ENCODE results near the gene FAM131B.
"Not testable (repeated sequence)": the region's sequence is repeated elsewhere in the genome, so short reads cannot be mapped to it uniquely, and the experiment has no call there.

Gene FAM131B

DNA sequence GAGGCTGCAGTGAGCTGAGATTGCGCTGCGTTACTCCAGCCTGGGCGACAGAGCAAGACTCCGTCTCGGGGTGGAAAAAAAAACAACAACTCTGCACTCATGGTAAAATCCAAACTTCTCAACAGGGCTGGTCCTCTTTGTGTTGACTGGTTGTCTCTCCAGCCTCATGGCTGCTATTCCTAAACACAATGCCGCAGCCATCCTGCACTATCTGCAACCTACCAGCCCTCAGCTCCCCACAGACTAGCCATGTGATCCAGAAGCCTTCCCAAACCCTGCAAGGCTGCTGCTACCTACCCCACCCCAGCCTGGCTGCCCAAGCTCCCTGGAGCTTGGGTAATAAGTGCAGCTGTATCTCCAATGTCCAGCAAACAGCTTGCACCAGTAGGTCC is 30.4 kb upstream of the FAM131B start:
- Histone ChIP-seq H3K9me3 (ENCODE audit: control insufficient read depth, insufficient read depth, low read length) (no peaks in the 10 kb centered on the region), H3K36me3 (ENCODE audit: control insufficient read depth, insufficient read depth, low read length) (peaks cover 91% of the 10 kb centered on the region), H3K4me1 (ENCODE audit: control insufficient read depth, insufficient read depth, low read length) (no peaks in the 10 kb centered on the region), H3K9ac (ENCODE audit: low read depth, low read length) (no peak overlapping the region), H3K4me3 (ENCODE audit: low read depth, low read length) (no peak overlapping the region), H3K27me3 (ENCODE audit: control insufficient read depth, insufficient read depth, low read length) (no peaks in the 10 kb centered on the region)

DNA sequence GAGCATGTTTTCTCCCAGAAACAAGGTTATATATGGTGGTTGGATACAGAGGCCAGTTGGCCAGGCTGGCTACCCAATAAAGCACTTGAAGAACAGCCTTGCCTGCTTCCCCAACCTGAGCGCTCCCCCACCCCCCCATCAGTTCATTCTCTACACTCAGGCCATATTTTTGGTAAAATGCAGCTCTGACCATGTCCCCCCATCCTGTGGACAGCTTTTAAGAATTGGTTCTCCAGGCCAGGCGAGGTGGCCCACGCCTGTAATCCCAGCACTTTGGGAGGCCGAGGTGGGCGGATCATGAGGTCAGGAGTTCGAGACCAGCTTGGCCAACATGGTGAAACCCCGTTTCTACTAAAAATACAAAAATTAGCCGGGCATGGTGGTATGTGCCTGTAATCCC is 29.9 kb upstream of the FAM131B start:
- not testable (repeated sequence) for H3K4me1 ChIP-seq (ENCODE audit: control insufficient read depth, insufficient read depth, low read length); H3K4me3 ChIP-seq (ENCODE audit: low read depth, low read length); H3K9me3 ChIP-seq (ENCODE audit: control insufficient read depth, insufficient read depth, low read length); H3K9ac ChIP-seq (ENCODE audit: low read depth, low read length); H3K27me3 ChIP-seq (ENCODE audit: control insufficient read depth, insufficient read depth, low read length)
- H3K36me3 ChIP-seq (ENCODE audit: control insufficient read depth, insufficient read depth, low read length) = peaks cover 91% of the 10 kb centered on the region

DNA sequence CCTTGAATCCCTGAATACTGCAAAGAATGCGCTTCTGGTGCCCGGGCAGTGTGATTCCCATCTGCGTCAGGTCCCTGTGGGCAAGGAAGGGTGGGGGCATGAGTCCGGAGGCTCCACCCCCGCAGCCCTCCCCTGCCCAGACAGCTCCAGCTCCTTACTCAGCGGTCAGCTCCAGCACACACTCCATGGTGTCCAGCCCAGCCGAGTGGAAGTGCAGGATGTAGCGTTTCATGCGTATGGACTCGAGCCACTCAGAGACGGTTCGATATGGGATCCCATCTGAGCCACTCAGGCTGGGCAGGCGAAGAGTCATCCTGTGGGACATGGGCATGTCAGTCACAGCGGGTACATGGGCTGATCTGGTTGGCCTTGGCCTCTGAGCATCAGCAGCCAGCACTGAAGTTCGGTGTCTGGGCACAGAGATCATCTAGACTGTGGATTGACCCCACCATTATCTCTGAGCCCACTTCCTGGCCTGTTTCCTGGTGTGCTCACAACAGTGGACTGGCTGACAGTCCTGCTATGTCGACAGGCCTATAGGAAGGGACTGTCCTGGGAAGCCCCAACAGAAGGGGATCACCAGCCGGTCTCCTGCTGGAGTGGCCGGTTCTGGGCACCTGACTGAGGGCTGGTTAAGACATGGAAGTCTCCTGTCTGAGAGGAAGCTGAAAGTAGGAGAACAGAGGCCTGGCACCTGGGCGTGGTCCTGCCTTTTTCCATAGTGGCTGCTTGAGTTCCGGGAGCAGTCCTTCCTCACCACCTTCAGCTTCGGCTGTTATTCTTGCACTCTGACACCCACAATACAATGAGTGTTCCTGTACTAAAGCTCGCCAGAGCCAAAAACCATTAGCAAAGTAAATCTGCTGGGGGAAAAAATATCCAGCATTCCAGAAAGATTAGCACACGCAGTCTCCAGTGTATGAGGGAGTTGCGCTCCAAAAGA is 29.2 kb upstream of the FAM131B start:
- no peaks in the 10 kb centered on the region for H3K27me3 ChIP-seq (ENCODE audit: control insufficient read depth, insufficient read depth, low read length)
- H3K4me1 ChIP-seq (ENCODE audit: control insufficient read depth, insufficient read depth, low read length) = no peaks in the 10 kb centered on the region
- peaks cover 85% of the 10 kb centered on the region for H3K36me3 ChIP-seq (ENCODE audit: control insufficient read depth, insufficient read depth, low read length)
- no peak overlapping the region for H3K4me3 ChIP-seq (ENCODE audit: low read depth, low read length)
- no peaks in the 10 kb centered on the region for H3K9me3 ChIP-seq (ENCODE audit: control insufficient read depth, insufficient read depth, low read length)
- H3K9ac ChIP-seq (ENCODE audit: low read depth, low read length) = no peak overlapping the region

DNA sequence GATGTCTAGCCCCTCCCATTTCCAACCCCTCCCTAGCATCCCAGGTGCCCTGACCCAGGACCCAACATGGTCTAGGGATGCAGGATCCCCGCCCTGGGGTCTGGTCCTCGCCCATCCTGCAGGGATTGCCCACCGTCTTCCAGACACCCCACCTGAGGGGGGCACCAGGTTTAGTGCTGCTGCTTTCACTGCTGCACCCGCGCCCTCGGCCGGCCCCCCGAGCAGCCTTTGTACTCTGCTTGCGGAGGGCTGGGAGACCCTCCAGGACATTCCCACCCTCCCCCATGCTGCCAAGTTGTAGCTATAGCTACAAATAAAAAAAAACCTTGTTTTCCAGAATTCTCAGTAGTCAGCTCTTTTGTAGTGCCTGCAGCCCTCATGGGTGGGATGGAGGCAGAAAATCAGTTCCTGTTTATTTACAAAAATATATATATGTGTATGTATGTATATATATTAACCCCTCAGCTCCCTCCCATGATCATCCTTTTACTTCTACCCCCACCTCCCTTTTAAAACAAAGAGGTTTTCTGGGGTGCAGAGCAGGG is 28.3 kb upstream of the FAM131B start:
- no peaks in the 10 kb centered on the region for H3K4me1 ChIP-seq (ENCODE audit: control insufficient read depth, insufficient read depth, low read length)
- H3K9me3 ChIP-seq (ENCODE audit: control insufficient read depth, insufficient read depth, low read length) = no peaks in the 10 kb centered on the region
- peaks cover 82% of the 10 kb centered on the region for H3K36me3 ChIP-seq (ENCODE audit: control insufficient read depth, insufficient read depth, low read length)
- no peaks in the 10 kb centered on the region for H3K27me3 ChIP-seq (ENCODE audit: control insufficient read depth, insufficient read depth, low read length)
- no peak overlapping the region for H3K9ac ChIP-seq (ENCODE audit: low read depth, low read length)
- no peak overlapping the region for H3K4me3 ChIP-seq (ENCODE audit: low read depth, low read length)

DNA sequence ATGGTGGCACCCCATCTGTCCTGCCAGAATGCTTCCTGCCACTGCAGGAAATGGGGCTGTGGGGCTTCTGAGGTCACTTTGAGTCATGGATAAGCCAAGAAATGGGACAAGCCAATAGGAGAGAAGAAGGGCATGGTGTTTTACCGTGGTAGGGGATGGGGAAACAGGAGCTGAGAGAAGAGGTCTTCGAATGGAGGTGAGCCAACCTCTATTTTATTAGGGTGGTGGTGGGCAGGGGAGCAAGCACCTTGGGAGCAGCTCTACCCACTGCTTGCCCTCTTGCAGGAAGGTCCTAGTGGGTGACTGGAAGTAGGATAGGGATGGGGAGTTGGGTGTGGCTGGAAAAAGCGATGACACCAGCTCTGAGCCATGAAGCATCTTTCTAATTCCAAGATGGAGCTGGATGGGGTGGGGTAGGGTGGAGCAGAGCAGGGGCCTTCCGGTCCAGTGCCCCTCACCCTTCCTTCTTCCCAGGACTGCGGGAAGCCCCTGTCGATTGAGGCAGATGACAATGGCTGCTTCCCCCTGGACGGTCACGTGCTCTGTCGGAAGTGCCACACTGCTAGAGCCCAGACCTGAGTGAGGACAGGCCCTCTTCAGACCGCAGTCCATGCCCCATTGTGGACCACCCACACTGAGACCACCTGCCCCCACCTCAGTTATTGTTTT is 27.7 kb upstream of the FAM131B start:
- Histone ChIP-seq H3K4me3 (ENCODE audit: low read depth, low read length) (no peak overlapping the region), H3K27me3 (ENCODE audit: control insufficient read depth, insufficient read depth, low read length) (no peaks in the 10 kb centered on the region), H3K9me3 (ENCODE audit: control insufficient read depth, insufficient read depth, low read length) (no peaks in the 10 kb centered on the region), H3K4me1 (ENCODE audit: control insufficient read depth, insufficient read depth, low read length) (no peaks in the 10 kb centered on the region), H3K36me3 (ENCODE audit: control insufficient read depth, insufficient read depth, low read length) (peaks cover 79% of the 10 kb centered on the region), H3K9ac (ENCODE audit: low read depth, low read length) (no peak overlapping the region)

DNA sequence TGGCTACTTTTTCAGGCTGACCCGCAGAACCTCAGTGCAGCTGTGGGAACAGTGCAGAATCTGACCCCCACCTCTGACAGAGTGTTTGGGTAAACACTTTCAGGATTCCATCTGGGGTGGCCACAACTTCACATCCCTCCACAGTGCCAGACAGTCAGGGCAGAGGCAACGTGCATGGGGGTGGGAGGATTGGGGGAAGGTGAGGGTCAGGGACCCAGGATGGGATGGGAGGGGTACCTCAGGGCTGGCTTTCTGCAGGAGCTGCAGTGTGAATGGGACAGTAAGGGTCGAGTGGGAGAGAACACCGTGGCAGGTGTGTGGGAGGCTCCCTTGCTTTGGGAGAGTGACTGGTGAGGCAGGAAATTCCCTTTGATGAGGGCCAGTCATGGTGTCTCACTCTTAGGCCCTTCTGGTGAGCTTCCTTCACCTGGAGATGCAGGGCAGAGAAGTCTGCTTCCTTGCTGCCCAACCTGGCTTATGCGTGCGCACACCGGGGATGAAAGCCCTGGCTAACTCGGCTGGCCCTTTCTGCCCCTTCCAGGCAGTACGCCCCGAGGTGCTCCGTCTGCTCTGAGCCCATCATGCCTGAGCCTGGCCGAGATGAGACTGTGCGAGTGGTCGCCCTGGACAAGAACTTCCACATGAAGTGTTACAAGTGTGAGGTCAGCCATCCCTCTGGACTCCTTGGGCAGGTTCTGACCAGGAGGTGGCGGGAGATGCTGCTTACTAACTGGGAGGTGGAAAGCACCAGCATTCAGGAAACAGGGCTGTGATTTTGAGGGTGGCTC is 27.0 kb upstream of the FAM131B start:
- no peak overlapping the region for H3K9ac ChIP-seq (ENCODE audit: low read depth, low read length)
- no peaks in the 10 kb centered on the region for H3K27me3 ChIP-seq (ENCODE audit: control insufficient read depth, insufficient read depth, low read length)
- peaks cover 75% of the 10 kb centered on the region for H3K36me3 ChIP-seq (ENCODE audit: control insufficient read depth, insufficient read depth, low read length)
- H3K4me3 ChIP-seq (ENCODE audit: low read depth, low read length) = no peak overlapping the region
- no peaks in the 10 kb centered on the region for H3K4me1 ChIP-seq (ENCODE audit: control insufficient read depth, insufficient read depth, low read length)
- no peaks in the 10 kb centered on the region for H3K9me3 ChIP-seq (ENCODE audit: control insufficient read depth, insufficient read depth, low read length)

DNA sequence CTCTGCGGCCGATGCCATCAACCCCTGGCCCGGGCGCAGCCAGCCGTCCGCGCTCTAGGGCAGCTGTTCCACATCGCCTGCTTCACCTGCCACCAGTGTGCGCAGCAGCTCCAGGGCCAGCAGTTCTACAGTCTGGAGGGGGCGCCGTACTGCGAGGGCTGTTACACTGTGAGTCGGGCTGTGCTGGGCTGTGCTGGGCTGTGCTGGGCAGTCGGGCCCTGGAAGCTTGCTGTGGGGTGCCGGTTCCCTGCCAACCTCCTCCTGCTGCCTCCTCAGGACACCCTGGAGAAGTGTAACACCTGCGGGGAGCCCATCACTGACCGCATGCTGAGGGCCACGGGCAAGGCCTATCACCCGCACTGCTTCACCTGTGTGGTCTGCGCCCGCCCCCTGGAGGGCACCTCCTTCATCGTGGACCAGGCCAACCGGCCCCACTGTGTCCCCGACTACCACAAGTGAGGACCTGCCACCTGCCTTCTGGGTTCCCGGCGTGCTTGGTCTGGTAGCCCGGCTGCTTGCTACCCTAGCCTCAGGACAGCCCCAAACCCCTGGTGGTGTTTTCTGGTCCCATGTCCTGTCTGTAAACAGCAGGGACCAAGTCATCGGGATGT is 26.1 kb upstream of the FAM131B start:
- Histone ChIP-seq H3K36me3 (ENCODE audit: control insufficient read depth, insufficient read depth, low read length) (peaks cover 70% of the 10 kb centered on the region), H3K4me1 (ENCODE audit: control insufficient read depth, insufficient read depth, low read length) (no peaks in the 10 kb centered on the region)

DNA sequence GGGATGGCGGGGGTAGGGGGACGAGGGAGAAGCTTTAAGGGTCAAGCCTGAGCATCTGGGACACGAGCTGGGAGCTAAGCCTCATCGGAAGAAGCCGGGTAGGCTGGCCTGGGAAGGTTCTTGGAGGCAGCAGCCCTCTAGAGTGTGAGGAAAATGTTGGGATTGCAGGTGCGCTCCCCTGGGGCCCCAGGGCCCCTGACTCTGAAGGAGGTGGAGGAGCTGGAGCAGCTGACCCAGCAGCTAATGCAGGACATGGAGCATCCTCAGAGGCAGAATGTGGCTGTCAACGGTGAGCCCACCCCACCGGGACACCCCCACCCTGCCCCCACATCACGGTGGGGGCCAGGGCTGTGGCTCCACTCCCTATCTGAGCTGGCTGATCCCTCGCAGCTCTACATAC is 25.5 kb upstream of the FAM131B start:
- H3K4me1 ChIP-seq (ENCODE audit: control insufficient read depth, insufficient read depth, low read length) = no peaks in the 10 kb centered on the region
- H3K9ac ChIP-seq (ENCODE audit: low read depth, low read length) = no peak overlapping the region
- H3K36me3 ChIP-seq (ENCODE audit: control insufficient read depth, insufficient read depth, low read length) = peaks cover 67% of the 10 kb centered on the region
- H3K4me3 ChIP-seq (ENCODE audit: low read depth, low read length) = no peak overlapping the region
- no peaks in the 10 kb centered on the region for H3K27me3 ChIP-seq (ENCODE audit: control insufficient read depth, insufficient read depth, low read length)
- no peaks in the 10 kb centered on the region for H3K9me3 ChIP-seq (ENCODE audit: control insufficient read depth, insufficient read depth, low read length)

More for the DNA sequence above, 26.1 kb upstream of the FAM131B start:
- H3K4me3 ChIP-seq (ENCODE audit: low read depth, low read length) = no peak overlapping the region
- no peaks in the 10 kb centered on the region for H3K27me3 ChIP-seq (ENCODE audit: control insufficient read depth, insufficient read depth, low read length)
- H3K9me3 ChIP-seq (ENCODE audit: control insufficient read depth, insufficient read depth, low read length) = no peaks in the 10 kb centered on the region
- no peak overlapping the region for H3K9ac ChIP-seq (ENCODE audit: low read depth, low read length)

DNA sequence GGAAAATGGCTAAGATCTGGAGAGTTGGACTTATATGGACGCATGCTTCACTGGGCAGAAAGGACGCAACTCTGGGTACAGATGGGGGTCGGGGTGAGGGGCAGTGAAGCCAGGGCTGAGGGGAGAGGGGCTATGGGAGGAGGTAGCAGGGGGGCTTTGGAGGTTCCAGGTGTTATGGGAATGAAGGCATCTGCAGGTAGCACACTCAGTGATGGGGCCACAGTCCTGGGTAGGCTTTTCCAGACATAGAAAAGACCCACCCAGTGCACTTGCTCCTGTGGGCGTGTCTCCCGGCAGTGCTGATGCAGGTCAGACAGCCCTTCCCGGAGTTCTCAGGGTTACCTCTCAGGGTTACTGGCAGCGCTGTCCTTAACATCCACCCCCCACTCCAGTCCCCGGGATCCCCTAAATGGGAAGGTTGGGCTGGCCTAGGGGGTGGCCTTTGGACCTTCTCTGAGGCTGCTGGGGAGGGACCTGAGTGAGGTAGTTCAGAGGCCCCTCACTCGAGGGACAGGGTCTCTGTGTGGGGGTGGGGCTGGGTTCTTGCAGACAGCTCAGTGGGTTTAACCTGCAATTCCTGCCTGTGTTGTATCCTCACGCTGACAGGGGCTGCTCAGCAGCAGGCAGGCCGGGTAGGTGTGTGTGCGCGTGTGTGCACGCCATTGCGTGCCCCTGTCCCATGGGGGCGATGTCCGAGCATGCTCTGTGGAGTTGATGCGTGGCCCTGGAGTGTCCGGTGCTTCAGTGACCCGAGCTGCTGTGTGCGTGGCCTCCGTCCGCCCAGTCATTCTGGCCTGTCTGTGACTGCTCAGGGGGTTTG is 24.9 kb upstream of the FAM131B start:
- H3K27me3 ChIP-seq (ENCODE audit: control insufficient read depth, insufficient read depth, low read length) = no peaks in the 10 kb centered on the region
- no peak overlapping the region for H3K4me3 ChIP-seq (ENCODE audit: low read depth, low read length)
- H3K9ac ChIP-seq (ENCODE audit: low read depth, low read length) = no peak overlapping the region
- no peaks in the 10 kb centered on the region for H3K4me1 ChIP-seq (ENCODE audit: control insufficient read depth, insufficient read depth, low read length)
- H3K9me3 ChIP-seq (ENCODE audit: control insufficient read depth, insufficient read depth, low read length) = no peaks in the 10 kb centered on the region
- peaks cover 67% of the 10 kb centered on the region for H3K36me3 ChIP-seq (ENCODE audit: control insufficient read depth, insufficient read depth, low read length)

DNA sequence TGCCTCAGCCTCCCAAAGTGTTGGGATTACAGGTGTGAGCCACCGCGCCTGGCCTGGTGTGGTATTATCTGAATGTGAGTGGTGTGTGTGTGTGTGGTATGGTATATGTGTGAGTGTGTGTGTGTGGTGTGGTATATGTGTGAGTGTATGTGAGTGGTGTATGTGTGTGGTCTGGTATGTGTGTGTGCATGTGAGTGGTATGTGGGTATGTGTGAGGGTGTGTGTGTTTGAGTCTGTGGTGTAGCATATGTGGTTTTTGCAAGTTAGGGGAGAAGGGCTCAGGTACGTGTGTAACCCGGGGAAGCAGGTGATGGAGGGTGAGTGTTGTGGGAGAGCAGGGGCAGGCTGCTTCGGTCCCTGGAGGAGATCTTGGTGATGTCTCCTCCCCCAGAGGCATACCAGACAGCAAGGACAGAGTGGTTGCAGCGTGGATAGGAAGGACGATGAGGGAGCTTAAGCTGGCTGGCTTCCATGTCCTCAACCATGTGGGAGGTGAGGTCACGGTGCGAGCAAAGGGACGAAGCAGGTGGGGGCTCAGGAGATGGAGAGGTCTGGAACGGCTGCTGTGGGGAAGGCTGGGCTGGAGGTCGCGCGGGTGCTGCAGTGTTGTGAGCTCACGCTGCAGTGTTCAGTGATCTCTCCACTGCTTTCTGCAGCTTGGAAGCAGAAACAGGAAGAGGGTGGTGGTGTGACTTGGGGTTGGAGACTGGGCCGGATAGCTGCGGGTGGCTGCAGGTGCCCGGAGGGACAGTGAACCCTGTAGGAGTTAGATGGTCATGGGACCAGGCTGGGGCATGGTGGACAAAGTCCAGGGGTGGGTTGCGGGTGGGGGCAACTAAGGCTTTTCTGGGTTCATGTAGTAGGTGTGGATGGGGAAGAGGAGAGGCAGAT is 23.6 kb upstream of the FAM131B start:
- no peak overlapping the region for H3K4me3 ChIP-seq (ENCODE audit: low read depth, low read length)
- no peaks in the 10 kb centered on the region for H3K4me1 ChIP-seq (ENCODE audit: control insufficient read depth, insufficient read depth, low read length)
- no peak overlapping the region for H3K9ac ChIP-seq (ENCODE audit: low read depth, low read length)
- H3K36me3 ChIP-seq (ENCODE audit: control insufficient read depth, insufficient read depth, low read length) = peaks cover 57% of the 10 kb centered on the region
- no peaks in the 10 kb centered on the region for H3K9me3 ChIP-seq (ENCODE audit: control insufficient read depth, insufficient read depth, low read length)
- no peaks in the 10 kb centered on the region for H3K27me3 ChIP-seq (ENCODE audit: control insufficient read depth, insufficient read depth, low read length)
